Neural progenitor cell (in vitro differentiated cells): ENCODE results near the gene FKBP6. TPM values are rescaled to one million over a fixed set of nuclear protein-coding genes. Genes with fewer than 3 reads are reported as not detected.

ENCODE experiments used
- DNase-seq: peaks from one replicate; pipeline ENCODE4 v3.0.0-alpha.2; 2016; ENCODE audit warnings: low spot score
- H2AFZ ChIP-seq: fragments of 200-600 bp; sonication (generic); replicated peaks from 2 replicates; pipeline ENCODE4 v1.6.1; 2016; ENCODE audit warnings: antibody characterized with exemption
- H3F3A ChIP-seq: fragments of 200-600 bp; sonication (generic); 2 replicates; pipeline ENCODE4 v1.6.1; 2016; ENCODE audit warnings: antibody characterized with exemption, low read depth
- H3K27ac ChIP-seq: fragments of 200-600 bp; sonication (generic); 2 replicates; pipeline ENCODE4 v1.5.1; 2016; ENCODE audit warnings: mild to moderate bottlenecking
- H3K27me3 ChIP-seq: fragments of 200-600 bp; sonication (generic); 2 replicates; pipeline ENCODE4 v1.6.1; 2016; ENCODE audit warnings: mild to moderate bottlenecking, moderate library complexity
- H3K36me3 ChIP-seq: fragments of 200-600 bp; sonication (generic); 2 replicates; pipeline ENCODE4 v1.5.1; 2016
- H3K4me1 ChIP-seq: fragments of 200-600 bp; sonication (generic); 2 replicates; pipeline ENCODE4 v1.6.1; 2016; ENCODE audit warnings: mixed run types
- H3K4me2 ChIP-seq: fragments of 200-600 bp; sonication (generic); 2 replicates; pipeline ENCODE4 v1.6.1; 2016
- H3K4me3 ChIP-seq: fragments of 200-600 bp; sonication (generic); 2 replicates; pipeline ENCODE4 v1.5.1; 2016
- H3K79me2 ChIP-seq: fragments of 200-600 bp; sonication (generic); 2 replicates; pipeline ENCODE4 v1.6.1; 2016; ENCODE audit warnings: low read depth
- H3K9ac ChIP-seq: fragments of 200-600 bp; sonication (generic); 2 replicates; pipeline ENCODE4 v1.6.1; 2016
- H3K9me3 ChIP-seq: fragments of 200-600 bp; sonication (generic); 2 replicates; pipeline ENCODE4 v1.5.1; 2016; ENCODE audit warnings: low read depth
- H4K20me1 ChIP-seq: fragments of 200-600 bp; sonication (generic); 2 replicates; pipeline ENCODE4 v1.6.1; 2016; ENCODE audit warnings: low read depth
- H3K27ac Mint-ChIP-seq: 3 replicates; pipeline ENCODE4 v1.8.0; 2021; ENCODE audit warnings: mixed read lengths
- H3K27me3 Mint-ChIP-seq: 2 replicates; pipeline ENCODE4 v1.8.0; 2022; ENCODE audit warnings: low read depth, mild to moderate bottlenecking, inconsistent platforms, moderate library complexity, mixed read lengths; ENCODE audit not compliant: insufficient read depth
- H3K36me3 Mint-ChIP-seq: 3 replicates; pipeline ENCODE4 v1.8.0; 2021; ENCODE audit warnings: mixed read lengths
- H3K4me1 Mint-ChIP-seq: 3 replicates; pipeline ENCODE4 v1.8.0; 2021; ENCODE audit warnings: mixed read lengths
- H3K4me3 Mint-ChIP-seq: 3 replicates; pipeline ENCODE4 v1.8.0; 2021; ENCODE audit warnings: mild to moderate bottlenecking, moderate library complexity, mixed read lengths
- H3K9me3 Mint-ChIP-seq: 3 replicates; pipeline ENCODE4 v1.8.0; 2020; ENCODE audit warnings: mixed read lengths
- EZH2 ChIP-seq: fragments of 200-600 bp; sonication (generic); IDR thresholded peaks from 2 replicates; pipeline ENCODE4 v1.6.1; 2017; ENCODE audit warnings: antibody characterized with exemption, mild to moderate bottlenecking, moderate library complexity
- EZH2phosphoT487 ChIP-seq: fragments of 200-600 bp; sonication (generic); IDR thresholded peaks from 2 replicates; pipeline ENCODE4 v1.6.1; 2017; ENCODE audit warnings: antibody characterized with exemption
- total RNA-seq: library from RNA; depleted of rRNA; stranded (reverse); fragments of >200 nt; gene quantifications from 2 replicates; pipeline ENCODE4 v1.2.3, GENCODE V29; 2015; ENCODE audit warnings: low replicate concordance
- TF ChIP-seq, protein P1 (sequence below): fragments of 200-600 bp; sonication (generic); IDR thresholded peaks from 2 replicates; pipeline ENCODE4 v1.5.1; 2017; ENCODE audit warnings: antibody characterized with exemption, mild to moderate bottlenecking

The FKBP6 gene
- total RNA-seq, 1 donor from 2014 or later: not detected

GRCh38 chr7:73332447-73332846 lies 4.5 kb downstream of the FKBP6 start:
- H3K36me3 Mint-ChIP-seq: no peaks in the 10 kb centered on the region
- H3K4me1 ChIP-seq: no peaks in the 10 kb centered on the region

GRCh38 chr7:73338321-73338720 lies 10.4 kb downstream of the FKBP6 start:
- Histone ChIP-seq H3K79me2 (no peaks in the 10 kb centered on the region), H3K4me3 (no peak overlapping the region), H2AFZ (no peak overlapping the region), H3K27ac (no peak overlapping the region), H3K9me3 (no peaks in the 10 kb centered on the region), H3K9ac (no peak overlapping the region), H4K20me1 (no peaks in the 10 kb centered on the region), H3K4me1 (peaks cover 7% of the 10 kb centered on the region), H3K4me2 (no peak overlapping the region), H3K27me3 (no peaks in the 10 kb centered on the region), H3F3A (no peaks in the 10 kb centered on the region), H3K36me3 (no peaks in the 10 kb centered on the region)
- Mint-ChIP-seq H3K27ac (no peak overlapping the region), H3K9me3 (no peaks in the 10 kb centered on the region), H3K36me3 (no peaks in the 10 kb centered on the region), H3K4me1 (peaks cover 15% of the 10 kb centered on the region), H3K4me3 (no peak overlapping the region), H3K27me3 (peaks cover 7% of the 10 kb centered on the region)
- DNase-seq: no peak
- TF ChIP-seq, protein P1, sequence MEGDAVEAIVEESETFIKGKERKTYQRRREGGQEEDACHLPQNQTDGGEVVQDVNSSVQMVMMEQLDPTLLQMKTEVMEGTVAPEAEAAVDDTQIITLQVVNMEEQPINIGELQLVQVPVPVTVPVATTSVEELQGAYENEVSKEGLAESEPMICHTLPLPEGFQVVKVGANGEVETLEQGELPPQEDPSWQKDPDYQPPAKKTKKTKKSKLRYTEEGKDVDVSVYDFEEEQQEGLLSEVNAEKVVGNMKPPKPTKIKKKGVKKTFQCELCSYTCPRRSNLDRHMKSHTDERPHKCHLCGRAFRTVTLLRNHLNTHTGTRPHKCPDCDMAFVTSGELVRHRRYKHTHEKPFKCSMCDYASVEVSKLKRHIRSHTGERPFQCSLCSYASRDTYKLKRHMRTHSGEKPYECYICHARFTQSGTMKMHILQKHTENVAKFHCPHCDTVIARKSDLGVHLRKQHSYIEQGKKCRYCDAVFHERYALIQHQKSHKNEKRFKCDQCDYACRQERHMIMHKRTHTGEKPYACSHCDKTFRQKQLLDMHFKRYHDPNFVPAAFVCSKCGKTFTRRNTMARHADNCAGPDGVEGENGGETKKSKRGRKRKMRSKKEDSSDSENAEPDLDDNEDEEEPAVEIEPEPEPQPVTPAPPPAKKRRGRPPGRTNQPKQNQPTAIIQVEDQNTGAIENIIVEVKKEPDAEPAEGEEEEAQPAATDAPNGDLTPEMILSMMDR: no peak
- TF ChIP-seq EZH2phosphoT487: no peak
- no peak for TF ChIP-seq EZH2

More at GRCh38 chr7:73332447-73332846, 4.5 kb downstream of the FKBP6 start:
- no peak overlapping the region for H2AFZ ChIP-seq
- H3K4me3 ChIP-seq: no peak overlapping the region
- no peaks in the 10 kb centered on the region for H3K27me3 ChIP-seq
- H3K27ac ChIP-seq: no peak overlapping the region
- H4K20me1 ChIP-seq: no peaks in the 10 kb centered on the region
- DNase-seq: no peak
- no peaks in the 10 kb centered on the region for H3K36me3 ChIP-seq
- TF ChIP-seq EZH2: no peak
- TF ChIP-seq, protein P1: no peak
- no peak for TF ChIP-seq EZH2phosphoT487
- H3K27me3 Mint-ChIP-seq: peaks cover 7% of the 10 kb centered on the region
- H3K4me1 Mint-ChIP-seq: peaks cover 15% of the 10 kb centered on the region
- H3K9me3 ChIP-seq: no peaks in the 10 kb centered on the region
- H3K4me2 ChIP-seq: no peak overlapping the region
- no peak overlapping the region for H3K27ac Mint-ChIP-seq
- no peak overlapping the region for H3K9ac ChIP-seq
- no peak overlapping the region for H3K4me3 Mint-ChIP-seq
- H3K9me3 Mint-ChIP-seq: no peaks in the 10 kb centered on the region
- no peaks in the 10 kb centered on the region for H3K79me2 ChIP-seq
- no peaks in the 10 kb centered on the region for H3F3A ChIP-seq

DNA sequence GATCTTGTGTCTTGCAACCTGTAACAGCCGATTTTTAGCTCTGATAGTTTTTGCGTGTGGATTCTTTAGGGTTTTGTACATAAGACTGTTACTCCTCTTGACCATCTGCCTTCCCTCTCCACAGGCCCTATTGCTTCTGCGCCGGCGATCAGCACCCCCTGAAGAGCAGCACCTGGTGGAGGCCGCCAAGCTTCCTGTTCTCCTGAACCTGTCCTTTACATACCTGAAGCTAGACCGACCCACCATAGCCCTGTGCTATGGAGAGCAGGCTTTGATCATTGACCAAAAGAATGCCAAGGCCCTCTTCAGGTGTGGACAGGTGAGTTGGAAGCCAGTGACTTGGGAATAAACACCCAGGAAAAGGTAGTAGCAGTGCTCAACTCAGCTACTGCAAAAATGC lies 12.6 kb downstream of the FKBP6 start:
- H3K4me2 ChIP-seq: no peak overlapping the region

More for the DNA sequence above, 12.6 kb downstream of the FKBP6 start:
- TF ChIP-seq, protein P1: no peak
- TF ChIP-seq EZH2: no peak
- TF ChIP-seq EZH2phosphoT487: no peak
- no peak overlapping the region for H3K27ac Mint-ChIP-seq
- no peak overlapping the region for H2AFZ ChIP-seq
- H3K79me2 ChIP-seq: no peaks in the 10 kb centered on the region
- peaks cover 9% of the 10 kb centered on the region for H3K27me3 Mint-ChIP-seq
- H3K36me3 ChIP-seq: no peaks in the 10 kb centered on the region
- no peaks in the 10 kb centered on the region for H3K9me3 Mint-ChIP-seq
- no peak overlapping the region for H3K4me3 Mint-ChIP-seq
- peaks cover 22% of the 10 kb centered on the region for H3K4me1 Mint-ChIP-seq
- H3K9ac ChIP-seq: no peak overlapping the region
- no peak overlapping the region for H3K27ac ChIP-seq
- H3K4me1 ChIP-seq: peaks cover 14% of the 10 kb centered on the region
- no peak for DNase-seq
- H3K4me3 ChIP-seq: no peak overlapping the region
- H3F3A ChIP-seq: no peaks in the 10 kb centered on the region
- H3K27me3 ChIP-seq: no peaks in the 10 kb centered on the region
- no peaks in the 10 kb centered on the region for H3K9me3 ChIP-seq
- no peaks in the 10 kb centered on the region for H3K36me3 Mint-ChIP-seq
- H4K20me1 ChIP-seq: no peaks in the 10 kb centered on the region
